ES-I3 (cell line): ENCODE results near the gene PTPN14.

Experiments used
- H3K36me3 ChIP-seq: 2 replicates; pipeline ENCODE4 v1.6.1; 2013; ENCODE audit warnings: mild to moderate bottlenecking, low read length, control low read depth, moderate library complexity; ENCODE audit not compliant: insufficient read depth
- H3K4me1 ChIP-seq: 2 replicates; pipeline ENCODE4 v1.6.1; 2013; ENCODE audit warnings: mild to moderate bottlenecking, control low read depth, low read length; ENCODE audit not compliant: insufficient read depth
- H3K9ac ChIP-seq: 2 replicates; pipeline ENCODE4 v1.6.1; 2013; ENCODE audit warnings: low read depth, mild to moderate bottlenecking, low read length, moderate library complexity
- H3K9me3 ChIP-seq: 2 replicates; pipeline ENCODE4 v1.6.1; 2013; ENCODE audit warnings: mild to moderate bottlenecking, low read length, moderate library complexity; ENCODE audit not compliant: control insufficient read depth, insufficient read depth

The PTPN14 gene

GRCh38 chr1:214306269-214306668, 245.1 kb downstream of the PTPN14 start:
- Histone ChIP-seq H3K9me3 (no peaks in the 10 kb centered on the region), H3K9ac (no peak overlapping the region), H3K36me3 (no peaks in the 10 kb centered on the region), H3K4me1 (peaks cover 18% of the 10 kb centered on the region)

DNA sequence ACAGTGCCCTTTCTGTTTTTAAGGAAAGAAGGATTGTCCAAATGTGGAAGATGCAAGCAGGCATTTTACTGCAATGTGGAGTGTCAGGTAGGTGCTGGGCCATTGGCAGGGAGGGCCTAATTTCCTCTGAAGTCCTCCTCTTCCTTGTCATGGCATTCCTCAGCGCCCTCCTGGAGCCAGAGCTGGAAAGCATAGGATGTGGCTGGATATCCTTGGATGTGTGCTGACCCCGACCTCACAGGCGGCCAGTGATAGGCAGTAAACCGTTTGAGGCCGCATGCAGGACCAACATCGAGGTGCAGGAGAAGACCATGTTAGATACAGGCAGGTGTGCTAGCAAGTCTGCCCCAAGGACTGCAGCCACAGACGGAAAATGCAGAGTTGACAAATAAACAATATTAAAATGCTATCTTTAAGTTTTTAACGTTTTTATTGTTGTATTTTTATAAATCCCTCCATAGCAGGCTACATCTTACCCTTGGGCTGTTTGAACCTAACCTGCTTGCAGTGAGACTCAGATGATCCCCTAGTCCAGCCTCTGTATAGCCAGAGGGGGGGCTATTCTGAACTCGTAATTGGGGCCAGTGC, 246.1 kb downstream of the PTPN14 start:
- H3K9me3 ChIP-seq: no peaks in the 10 kb centered on the region
- no peaks in the 10 kb centered on the region for H3K36me3 ChIP-seq
- H3K9ac ChIP-seq: no peak overlapping the region
- H3K4me1 ChIP-seq: peaks cover 14% of the 10 kb centered on the region

DNA sequence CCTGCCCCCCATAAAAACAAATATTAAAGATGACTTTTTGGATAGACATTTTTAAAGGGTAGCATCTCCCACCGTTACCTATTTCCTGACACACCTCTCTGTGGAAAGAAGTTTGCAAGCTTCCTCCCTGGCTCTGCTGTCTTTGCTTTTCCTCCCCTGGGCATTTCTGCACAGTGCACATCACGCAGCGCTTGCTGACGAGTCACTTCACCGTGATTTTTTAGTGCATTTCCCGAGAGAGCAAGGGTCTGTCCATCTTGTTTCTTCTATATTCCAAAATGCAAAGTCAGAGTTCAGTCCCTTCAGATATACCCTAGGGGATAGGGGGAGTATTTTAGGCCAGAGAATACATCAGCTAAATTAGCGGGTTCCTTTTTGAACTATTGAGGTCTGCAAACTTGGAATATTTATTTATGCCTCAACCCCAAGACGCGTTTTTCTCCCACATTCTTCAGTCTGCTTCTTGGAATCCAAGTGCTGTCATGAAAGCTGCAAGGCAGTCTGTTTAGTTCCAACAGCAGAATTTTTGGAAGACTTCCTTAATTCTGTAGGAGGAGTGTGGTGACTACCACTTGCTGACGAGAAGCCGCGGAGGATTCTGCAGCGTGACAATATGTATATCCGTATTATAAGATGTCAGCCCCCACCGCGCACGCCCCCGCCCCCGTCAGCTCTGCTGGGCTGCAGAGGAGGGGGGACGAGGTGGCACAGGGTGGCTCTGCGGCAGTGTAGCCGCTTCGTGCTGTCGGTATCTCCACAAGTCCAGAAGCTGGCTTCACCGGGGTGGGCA, 248.1 kb downstream of the PTPN14 start:
- H3K9me3 ChIP-seq: no peaks in the 10 kb centered on the region
- peaks cover 6% of the 10 kb centered on the region for H3K4me1 ChIP-seq
- H3K36me3 ChIP-seq: no peaks in the 10 kb centered on the region
- H3K9ac ChIP-seq: no peak overlapping the region

DNA sequence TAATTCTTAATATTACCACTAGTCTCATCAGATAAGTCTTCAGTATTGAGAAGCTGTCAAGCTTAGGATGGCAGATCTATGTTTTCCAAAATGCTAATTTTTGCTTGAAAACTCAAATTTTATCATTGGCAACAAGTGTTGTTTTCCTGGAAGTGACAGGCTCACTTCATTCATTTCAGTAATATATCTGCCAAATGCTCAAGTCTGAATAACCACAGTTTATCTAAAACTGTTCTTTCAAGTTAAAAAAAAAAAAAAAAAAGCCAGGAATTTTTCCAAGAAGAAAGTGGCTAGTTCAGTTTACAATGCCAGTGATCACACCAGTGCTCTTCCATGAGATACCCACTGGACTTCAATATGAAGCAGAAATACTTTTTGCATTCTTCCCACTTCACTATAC, 249.9 kb downstream of the PTPN14 start:
- H3K9ac ChIP-seq: no peak overlapping the region

GRCh38 chr1:214300149-214300780, 251.1 kb downstream of the PTPN14 start:
- Histone ChIP-seq H3K4me1 (peaks cover 31% of the 10 kb centered on the region), H3K36me3 (no peaks in the 10 kb centered on the region), H3K9me3 (no peaks in the 10 kb centered on the region), H3K9ac (no peak overlapping the region)

More for the DNA sequence above, 249.9 kb downstream of the PTPN14 start:
- peaks cover 20% of the 10 kb centered on the region for H3K4me1 ChIP-seq
- H3K9me3 ChIP-seq: no peaks in the 10 kb centered on the region
- no peaks in the 10 kb centered on the region for H3K36me3 ChIP-seq
